GM12878 (cell line): Measurements from ENCODE around the gene NDOR1. TPM values are rescaled to one million over a fixed set of nuclear protein-coding genes. Genes with fewer than 3 reads are reported as not detected.
A peak's percentile ranks its signal among the peaks of the same experiment; 100 is the strongest.

Source experiments
- ATAC-seq: fragments of 200-7000 bp; cut with Tn5 transposase; 3 replicates; pipeline ENCODE4 v1.9.1; 2020; ENCODE audit warnings: mild to moderate bottlenecking, moderate library complexity
- BruUV-seq: library from RNA; stranded (reverse); fragments of 400-500 nt; replicated peaks from 2 replicates; lab custom pipeline; 2021; lab: Mats Ljungman, UMichigan
- CTCF ChIA-PET: fragments of 300-600 bp; sonication (Branson Sonifier 250); formaldehyde crosslinking; extraction: SDS; loops from one replicate; lab custom pipeline; 2021; ENCODE audit warnings: inconsistent platforms; lab: Yijun Ruan, JAX
- POLR2A ChIA-PET: fragments of 350-600 bp; formaldehyde crosslinking; extraction: SDS; loops from one replicate; lab custom pipeline; 2021; ENCODE audit warnings: inconsistent platforms; lab: Charles Lee
- RAD21 ChIA-PET: fragments of 300-600 bp; sonication (Branson Sonifier 250); formaldehyde crosslinking; loops from one replicate; lab custom pipeline; 2023; ENCODE audit warnings: antibody characterized with exemption; ENCODE audit not compliant: unreplicated experiment; lab: Charles Lee
- SMC1A ChIA-PET: fragments of 300-600 bp; sonication (Branson Sonifier 250); formaldehyde crosslinking; loops from one replicate; lab custom pipeline; 2023; ENCODE audit not compliant: unreplicated experiment, uncharacterized antibody; lab: Charles Lee
- DNase-seq: peaks from one replicate; pipeline ENCODE4 v3.0.0-alpha.2; 2011; ENCODE audit warnings: low read depth, low spot score
- FAIRE-seq: peaks from 3 replicates; lab custom pipeline; 2011; peaks lifted over from hg19 to GRCh38; lab: Jason Lieb, UNC
- H2AFZ ChIP-seq: 2 replicates; pipeline ENCODE4 v1.6.0; 2011; ENCODE audit warnings: low read depth, low read length, control low read depth; ENCODE audit not compliant: control insufficient read depth
- H3K27ac ChIP-seq: 2 replicates; pipeline ENCODE4 v1.5.1; 2011; ENCODE audit warnings: control low read depth; ENCODE audit not compliant: control insufficient read depth, insufficient read depth
- H3K27me3 ChIP-seq, 2 experiments: replicated peaks in 1 of 2; 2 replicates each; pipeline versions ENCODE4 v1.6.0 to v1.6.1; 2011; ENCODE audit warnings: low read length in 1 of 2; ENCODE audit not compliant: control insufficient read depth in 2 of 2, insufficient read depth in 2 of 2
- H3K36me3 ChIP-seq, 2 experiments: 2 replicates each; pipeline ENCODE4 v1.5.1; 2011; ENCODE audit warnings: low read length in 1 of 2; ENCODE audit not compliant: control insufficient read depth in 2 of 2, insufficient read depth in 2 of 2
- H3K4me1 ChIP-seq: 2 replicates; pipeline ENCODE4 v1.6.1; 2011; ENCODE audit warnings: mild to moderate bottlenecking, low read length, moderate library complexity, mixed read lengths; ENCODE audit not compliant: control insufficient read depth, insufficient read depth
- H3K4me2 ChIP-seq: 2 replicates; pipeline ENCODE4 v1.6.0; 2011; ENCODE audit warnings: control low read depth; ENCODE audit not compliant: control insufficient read depth, insufficient read depth
- H3K4me3 ChIP-seq: fragments of 200-600 bp; sonication (generic); 2 replicates; pipeline ENCODE4 v1.5.1; 2016
- H3K79me2 ChIP-seq: 2 replicates; pipeline ENCODE4 v1.6.0; 2011; ENCODE audit warnings: low read length; ENCODE audit not compliant: control insufficient read depth, insufficient read depth
- H3K9ac ChIP-seq: 2 replicates; pipeline ENCODE4 v1.8.0; 2011; ENCODE audit warnings: low read length, control low read depth, mixed read lengths; ENCODE audit not compliant: control insufficient read depth, insufficient read depth
- H3K9me3 ChIP-seq: replicated peaks from 3 replicates; pipeline ENCODE4 v1.5.1; 2011; ENCODE audit warnings: mild to moderate bottlenecking, low read length; ENCODE audit not compliant: control insufficient read depth, insufficient read depth
- H4K20me1 ChIP-seq: 2 replicates; pipeline ENCODE4 v1.6.0; 2011; ENCODE audit not compliant: control insufficient read depth, insufficient read depth
- BACH1 ChIP-seq: fragments of 450-650 bp; IDR thresholded peaks from 2 replicates; pipeline ENCODE4 v1.6.1; 2017; ENCODE audit warnings: mild to moderate bottlenecking, borderline replicate concordance
- BCL3 ChIP-seq: IDR thresholded peaks from 2 replicates; pipeline ENCODE4 v1.6.1; 2011; ENCODE audit warnings: borderline replicate concordance, low read depth, mild to moderate bottlenecking, moderate library complexity, low read length; ENCODE audit not compliant: insufficient read depth, poor library complexity, severe bottlenecking
- CEBPB ChIP-seq, 2 experiments: fragments of 150-350 bp in 1 of 2; IDR thresholded peaks; 2 replicates each; pipeline ENCODE4 v1.6.1; 2012 to 2014; ENCODE audit warnings: low read depth in 2 of 2, low read length in 2 of 2, borderline replicate concordance in 1 of 2, inconsistent platforms in 1 of 2
- FOXK2 ChIP-seq: fragments of 450-650 bp; IDR thresholded peaks from 2 replicates; pipeline ENCODE4 v1.6.1; 2017; ENCODE audit warnings: mild to moderate bottlenecking, moderate library complexity
- KDM1A ChIP-seq: fragments of 200-600 bp; sonication (generic); IDR thresholded peaks from 2 replicates; pipeline ENCODE4 v1.6.1; 2016; ENCODE audit warnings: borderline replicate concordance
- MEF2A ChIP-seq: IDR thresholded peaks from 2 replicates; pipeline ENCODE4 v1.6.1; 2011; ENCODE audit warnings: low read depth, mild to moderate bottlenecking, low read length, moderate library complexity; ENCODE audit not compliant: insufficient read depth
- NR2C1 ChIP-seq: fragments of 450-650 bp; IDR thresholded peaks from 2 replicates; pipeline ENCODE4 v1.6.1; 2017; ENCODE audit warnings: antibody characterized with exemption, mild to moderate bottlenecking, moderate library complexity
- NRF1 ChIP-seq: conservative IDR thresholded peaks from 2 replicates; pipeline ENCODE4 v1.6.1; 2011; ENCODE audit warnings: mild to moderate bottlenecking, low read depth, low read length, improper control_type of control experiment
- POLR2AphosphoS2 ChIP-seq: IDR thresholded peaks from 2 replicates; pipeline ENCODE4 v1.6.1; 2011; ENCODE audit warnings: low read depth, mild to moderate bottlenecking, low read length, improper control_type of control experiment, moderate library complexity
- PRDM15 ChIP-seq: fragments of 450-650 bp; formaldehyde crosslinking; IDR thresholded peaks from 2 replicates; pipeline ENCODE4 v1.4.0; 2020; ENCODE audit warnings: mild to moderate bottlenecking, moderate library complexity
- RB1 ChIP-seq: fragments of 450-650 bp; formaldehyde crosslinking; IDR thresholded peaks from 2 replicates; pipeline ENCODE4 v1.6.1; 2017; ENCODE audit warnings: mild to moderate bottlenecking, borderline replicate concordance
- RELA ChIP-seq: fragments of 450-650 bp; IDR thresholded peaks from 2 replicates; pipeline ENCODE4 v1.8.0; 2014; ENCODE audit warnings: borderline replicate concordance; ENCODE audit not compliant: partially characterized antibody
- SP1 ChIP-seq: IDR thresholded peaks from one replicate; pipeline ENCODE4 v1.6.1; 2011; ENCODE audit warnings: low read depth, low read length
- SPI1 ChIP-seq: IDR thresholded peaks from 2 replicates; pipeline ENCODE4 v1.6.1; 2011; ENCODE audit warnings: low read depth, mild to moderate bottlenecking, low read length, moderate library complexity, borderline replicate concordance; ENCODE audit not compliant: insufficient read depth
- SREBF2 ChIP-seq: IDR thresholded peaks from 2 replicates; pipeline ENCODE4 v1.6.1; 2012; ENCODE audit warnings: mild to moderate bottlenecking, low read length
- STAT3 ChIP-seq: IDR thresholded peaks from 2 replicates; pipeline ENCODE4 v1.6.1; 2011; ENCODE audit warnings: low read depth, low read length, improper control_type of control experiment
- WGBS: methylation state at CpG from one replicate; pipeline ENCODE4 v1.1.6; 2016; ENCODE audit warnings: low lambda C conversion rate; ENCODE audit not compliant: insufficient replicate concordance, insufficient coverage; ENCODE audit errors: missing lambda C conversion rate; 5-methylcytosine and 5-hydroxymethylcytosine counted together
- in situ Hi-C: fragments of 300-500 bp; cut with MboI; formaldehyde crosslinking; loops from 9 replicates; pipeline ENCODE4 v1.14.3; 2018; ENCODE audit warnings: mixed read lengths
- intact Hi-C: fragments of 100-400 bp; cut with micrococcal nuclease; formaldehyde crosslinking; loops from one replicate; pipeline ENCODE4 v1.14.2; 2022; ENCODE audit not compliant: unreplicated experiment
- polyA plus RNA-seq, 11 experiments: library from polyadenylated mRNA; depleted of rRNA in 4 of 11; unstranded in 6 of 11; stranded (reverse) in 5 of 11; fragments of >200 nt; fragmentation: Nextera tagmentation in 4 of 11; fragmentation: Illumina TruSeq in 1 of 11; extraction: Ambion mirVana in 4 of 11; extraction: Trizol in 1 of 11; gene quantifications; 1 replicate in 1 of 11; 2 replicates in 10 of 11; pipeline versions ENCODE4 v1.2.1 to v1.2.3, GENCODE V29; 2011 to 2016; ENCODE audit warnings: inconsistent platforms in 2 of 11, missing spikeins in 2 of 11, low read depth in 1 of 11
- total RNA-seq, 4 experiments: library from RNA; depleted of rRNA in 3 of 4; stranded (reverse); fragments of >200 nt in 3 of 4; fragmentation: Illumina TruSeq in 1 of 4; extraction: Trizol in 1 of 4; gene quantifications; 2 replicates each; pipeline versions ENCODE4 v1.2.1 to v1.2.3, GENCODE V29; 2013 to 2021

The NDOR1 gene
- total and polyA plus RNA-seq, 10 of the 15 experiments (the other 5 are each of a cell fraction or from before 2014, with no cell fraction given), result 0.04 to 32.9 (median 11.1) TPM

GRCh38 chr9:137242269-137243203 lies 37.0 kb downstream of the NDOR1 start:
- Histone ChIP-seq H3K9ac (peak overlapping the region; percentile 63), H3K36me3 (peaks cover 8 to 14% of the 10 kb centered on the region in 2 experiments), H3K27ac (peak overlapping the region; percentile 35; the same call in 1 of the 2 replicates), H3K9me3 (no peaks in the 10 kb centered on the region), H3K27me3 (no peaks in the 10 kb centered on the region), H3K4me1 (peaks cover 30% of the 10 kb centered on the region), H2AFZ (no peak overlapping the region), H4K20me1 (peaks cover 4% of the 10 kb centered on the region; the same call in 1 of the 2 replicates), H3K4me3 (peak overlapping the region; percentile 98), H3K79me2 (peaks cover 30% of the 10 kb centered on the region), H3K4me2 (peak overlapping the region; percentile 91)
- ChIA-PET SMC1A (interaction anchor here (1.0 to 1.1 kb wide), 2 partner anchors 20 to 59 kb away, joined by 3 to 4 read pairs; partner anchors contain the start of genes NRARP and RNF208), RAD21 (interaction anchor here (0.6 to 0.8 kb wide), 2 partner anchors 11 to 284 kb away, joined by 3 read pairs; no protein-coding TSS in a partner anchor), POLR2A (interaction anchor here (0.6 to 9.2 kb wide), 6 partner anchors 13 to 92 kb away, joined by 3 to 112 read pairs (median 4); partner anchors contain the start of genes NELFB and TOR4A), CTCF (interaction anchor here (0.6 to 0.9 kb wide), 3 partner anchors 12 to 202 kb away, joined by 3 to 6 read pairs (median 3); no protein-coding TSS in a partner anchor)
- intact Hi-C loops, result no loop called here
- DNase-seq, result no peak
- FAIRE-seq, result no peak
- no TSS peak for BruUV-seq
- ATAC-seq, result no peak
- in situ Hi-C loops, result no loop called here
- 63% methylated on average over 34 of the region's 36 CpGs for WGBS
- TF ChIP-seq POLR2AphosphoS2 (0 out of 2 replicates have a peak, but pooled peaks have one; percentile 47), STAT3 (no peak), BACH1 (peak; percentile 9; the same call in 1 of the 2 replicates), FOXK2 (no peak), SREBF2 (no peak), SP1 (no peak), NR2C1 (no peak), RB1 (no peak), CEBPB (IDR thresholded peaks at IDR 0.05; ENCODE audit: borderline replicate concordance in 1 of 2, low read depth in 2 of 2, low read length in 2 of 2) (no peak), RELA (no peak), PRDM15 (CRISPR knock-in tag) (no peak), MEF2A (no peak), BCL3 (no peak), KDM1A (no peak), NRF1 (no peak), SPI1 (no peak)
